Measurements from ENCODE around the gene LGALS14. TPM values are rescaled to one million over a fixed set of nuclear protein-coding genes. Genes with fewer than 3 reads are reported as not detected.
"Not testable (repeated sequence)": the region's sequence is repeated elsewhere in the genome, so short reads cannot be mapped to it uniquely, and the experiment has no call there.

The LGALS14 gene, protein sequence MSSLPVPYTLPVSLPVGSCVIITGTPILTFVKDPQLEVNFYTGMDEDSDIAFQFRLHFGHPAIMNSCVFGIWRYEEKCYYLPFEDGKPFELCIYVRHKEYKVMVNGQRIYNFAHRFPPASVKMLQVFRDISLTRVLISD
- polyA plus RNA-seq (2011; rRNA removed) (not detected in 2 replicates), polyA minus RNA-seq (2011; rRNA and poly(A)+ RNA removed) (not detected in 2 replicates)

DNA sequence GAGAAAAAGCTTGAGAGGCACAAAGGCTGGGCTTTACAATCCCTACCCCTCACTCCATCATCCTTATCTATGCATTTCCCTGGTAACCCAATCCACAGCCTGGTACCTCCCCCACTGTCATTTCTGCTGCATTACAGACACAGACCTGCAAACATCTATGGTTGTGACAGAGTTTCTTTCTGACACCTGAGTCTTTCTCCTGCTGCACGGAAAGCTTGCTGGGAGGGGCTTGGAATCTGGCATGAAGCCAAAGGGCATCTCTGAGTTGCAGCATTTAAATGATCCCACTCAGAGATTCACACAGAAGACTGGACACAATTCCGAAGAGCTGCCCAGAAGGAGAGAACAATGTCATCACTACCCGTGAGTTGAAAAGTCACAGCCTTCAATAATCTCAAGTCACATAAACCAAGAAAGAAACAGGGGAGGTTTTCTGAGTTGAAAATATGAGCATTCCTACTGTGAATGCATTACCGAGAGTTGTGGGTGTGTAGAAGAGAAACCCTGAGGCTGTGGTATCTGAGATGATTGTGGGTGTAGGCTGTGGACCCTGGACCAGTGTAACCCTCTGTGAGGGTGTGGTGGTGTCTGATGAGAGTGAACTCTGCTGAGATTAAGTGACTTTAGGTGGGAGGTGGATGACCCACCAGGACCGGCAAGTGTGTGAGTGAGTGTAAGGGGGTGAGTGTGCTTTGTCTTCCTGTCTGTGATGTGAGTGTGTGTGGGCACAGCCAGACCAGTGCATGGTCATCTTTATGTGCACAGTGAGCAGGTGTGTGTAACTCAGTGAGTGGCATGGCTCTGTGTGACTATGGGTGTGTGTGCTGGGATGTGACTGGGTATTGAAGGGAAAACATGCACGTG, at the start of gene LGALS14:
Gene LGALS14, plus strand, starts transcription at position 301 of the 864 bp plus-strand sequence. Its CDS starts 48 bp downstream, at position 349.
- H3K27me3 ChIP-seq (ENCODE audit: control insufficient read depth, insufficient read depth, low read length): no peaks in the 10 kb centered on the region
- TF ChIP-seq, protein P1, sequence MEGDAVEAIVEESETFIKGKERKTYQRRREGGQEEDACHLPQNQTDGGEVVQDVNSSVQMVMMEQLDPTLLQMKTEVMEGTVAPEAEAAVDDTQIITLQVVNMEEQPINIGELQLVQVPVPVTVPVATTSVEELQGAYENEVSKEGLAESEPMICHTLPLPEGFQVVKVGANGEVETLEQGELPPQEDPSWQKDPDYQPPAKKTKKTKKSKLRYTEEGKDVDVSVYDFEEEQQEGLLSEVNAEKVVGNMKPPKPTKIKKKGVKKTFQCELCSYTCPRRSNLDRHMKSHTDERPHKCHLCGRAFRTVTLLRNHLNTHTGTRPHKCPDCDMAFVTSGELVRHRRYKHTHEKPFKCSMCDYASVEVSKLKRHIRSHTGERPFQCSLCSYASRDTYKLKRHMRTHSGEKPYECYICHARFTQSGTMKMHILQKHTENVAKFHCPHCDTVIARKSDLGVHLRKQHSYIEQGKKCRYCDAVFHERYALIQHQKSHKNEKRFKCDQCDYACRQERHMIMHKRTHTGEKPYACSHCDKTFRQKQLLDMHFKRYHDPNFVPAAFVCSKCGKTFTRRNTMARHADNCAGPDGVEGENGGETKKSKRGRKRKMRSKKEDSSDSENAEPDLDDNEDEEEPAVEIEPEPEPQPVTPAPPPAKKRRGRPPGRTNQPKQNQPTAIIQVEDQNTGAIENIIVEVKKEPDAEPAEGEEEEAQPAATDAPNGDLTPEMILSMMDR (IDR thresholded peaks at IDR 0.05; ENCODE audit: insufficient read depth, low read depth, low read length): no peak
- POLR2A ChIA-PET: no interaction called here
- DNase-seq (ENCODE audit: low read depth): no peak
- no peak within 1 kb of the TSS for H3K4me3 ChIP-seq (ENCODE audit: low read depth, low read length)
- CTCF ChIA-PET: no interaction called here
- no peaks in the 10 kb centered on the region for H3K36me3 ChIP-seq (ENCODE audit: control insufficient read depth, insufficient read depth, low read length)

DNA sequence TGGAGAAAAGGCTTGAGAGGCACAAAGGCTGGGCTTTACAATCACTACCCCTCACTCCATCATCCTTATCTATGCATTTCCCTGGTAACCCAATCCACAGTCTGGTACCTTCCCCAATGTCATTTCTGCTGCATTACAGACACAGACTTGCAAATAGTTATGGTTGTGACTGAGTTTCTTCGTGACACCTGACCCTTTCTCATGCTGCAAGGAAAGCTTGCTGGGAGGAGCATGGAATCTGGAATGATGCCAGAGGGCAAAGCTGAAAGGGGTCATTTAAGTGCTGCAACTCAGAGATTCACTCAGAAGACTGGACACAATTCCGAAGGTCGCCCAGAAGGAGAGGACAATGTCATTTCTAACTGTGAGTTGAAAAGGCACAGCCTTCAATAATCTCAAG, 48.7 kb upstream of the LGALS14 start, which contains the start of gene LGALS16:
Gene LGALS16, plus strand, starts transcription at position 301 of the 400 bp plus-strand sequence. Its CDS starts 49 bp downstream, at position 350.
- TF ChIP-seq, protein P1 (IDR thresholded peaks at IDR 0.05; ENCODE audit: insufficient read depth, low read depth, low read length): no peak
- Histone ChIP-seq H3K27me3 (ENCODE audit: control insufficient read depth, insufficient read depth, low read length) (no peaks in the 10 kb centered on the region), H3K36me3 (ENCODE audit: control insufficient read depth, insufficient read depth, low read length) (no peaks in the 10 kb centered on the region), H3K4me3 (ENCODE audit: low read depth, low read length) (no peak within 1 kb of the TSS)
- no peak for DNase-seq (ENCODE audit: low read depth)
- ChIA-PET CTCF (no interaction called here), POLR2A (no interaction called here)

DNA sequence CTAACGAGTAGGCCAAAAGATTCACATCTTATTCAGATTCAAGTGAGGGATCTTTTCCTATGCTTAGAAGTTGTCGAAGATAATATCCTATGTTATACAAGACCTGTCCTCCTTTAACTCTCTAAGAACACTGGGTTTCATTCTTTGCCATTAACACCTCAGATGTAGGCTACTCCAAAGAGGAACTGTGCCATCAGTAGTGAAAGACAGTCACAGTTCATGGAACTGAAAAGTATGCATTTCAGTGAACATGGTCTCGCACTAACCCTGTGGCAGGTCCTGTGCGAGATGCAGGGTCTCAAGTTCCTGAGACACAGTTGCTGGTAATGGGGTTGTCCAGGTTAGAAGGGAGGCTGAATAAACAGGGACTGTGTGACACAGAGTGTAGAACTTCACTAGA, 44.5 kb upstream of the LGALS14 start:
- ChIA-PET POLR2A (no interaction called here), CTCF (no interaction called here)
- Histone ChIP-seq H3K27me3 (ENCODE audit: control insufficient read depth, insufficient read depth, low read length) (no peaks in the 10 kb centered on the region), H3K4me3 (ENCODE audit: low read depth, low read length) (no peak overlapping the region), H3K36me3 (ENCODE audit: control insufficient read depth, insufficient read depth, low read length) (no peaks in the 10 kb centered on the region)
- no peak for DNase-seq (ENCODE audit: low read depth)
- TF ChIP-seq, protein P1 (IDR thresholded peaks at IDR 0.05; ENCODE audit: insufficient read depth, low read depth, low read length): no peak

DNA sequence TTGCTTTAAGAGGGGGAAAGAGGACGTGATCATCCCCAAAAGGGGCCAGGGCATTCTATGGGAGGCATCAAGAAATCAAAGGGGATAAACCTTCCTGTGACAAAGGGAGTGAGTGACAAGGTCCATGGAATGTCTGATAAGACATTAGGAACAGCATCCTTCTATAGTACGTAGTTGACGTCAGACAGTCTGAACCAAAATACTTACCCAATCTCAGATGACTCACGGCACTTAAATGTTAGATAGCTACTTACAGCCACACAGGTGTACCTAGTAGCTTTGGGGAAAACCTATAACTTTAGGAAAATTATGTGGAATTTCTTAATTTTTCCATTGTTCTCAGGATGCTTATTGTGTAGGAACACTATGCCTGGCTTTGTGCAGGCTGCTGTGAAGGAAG, 43.6 kb upstream of the LGALS14 start:
- no peaks in the 10 kb centered on the region for H3K36me3 ChIP-seq (ENCODE audit: control insufficient read depth, insufficient read depth, low read length)
- TF ChIP-seq, protein P1 (IDR thresholded peaks at IDR 0.05; ENCODE audit: insufficient read depth, low read depth, low read length): no peak
- ChIA-PET POLR2A (no interaction called here), CTCF (no interaction called here)
- H3K4me3 ChIP-seq (ENCODE audit: low read depth, low read length): no peak overlapping the region
- no peaks in the 10 kb centered on the region for H3K27me3 ChIP-seq (ENCODE audit: control insufficient read depth, insufficient read depth, low read length)
- no peak for DNase-seq (ENCODE audit: low read depth)

DNA sequence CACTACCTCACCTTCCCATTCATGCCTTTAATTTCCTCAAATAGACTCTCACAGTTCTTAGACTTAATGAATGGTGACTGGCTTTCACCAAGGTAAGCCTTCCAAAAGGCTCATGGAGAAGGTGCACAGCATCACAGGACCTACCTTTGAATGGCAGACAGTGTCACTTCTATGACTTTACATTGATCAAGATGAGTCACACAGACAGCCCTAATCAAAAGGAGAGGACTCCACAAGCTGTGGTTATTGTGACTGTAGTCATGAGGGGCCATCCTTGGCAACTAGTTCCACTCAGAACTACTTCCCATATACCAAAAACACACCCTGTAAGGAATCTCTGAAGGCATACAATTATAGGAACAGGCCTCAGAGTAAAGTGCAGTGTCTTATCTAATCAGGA, 42.7 kb upstream of the LGALS14 start:
- Histone ChIP-seq H3K27me3 (ENCODE audit: control insufficient read depth, insufficient read depth, low read length) (no peaks in the 10 kb centered on the region), H3K36me3 (ENCODE audit: control insufficient read depth, insufficient read depth, low read length) (no peaks in the 10 kb centered on the region), H3K4me3 (ENCODE audit: low read depth, low read length) (no peak overlapping the region)
- no peak for DNase-seq (ENCODE audit: low read depth)
- TF ChIP-seq, protein P1 (IDR thresholded peaks at IDR 0.05; ENCODE audit: insufficient read depth, low read depth, low read length): no peak
- CTCF ChIA-PET: no interaction called here
- POLR2A ChIA-PET: no interaction called here

DNA sequence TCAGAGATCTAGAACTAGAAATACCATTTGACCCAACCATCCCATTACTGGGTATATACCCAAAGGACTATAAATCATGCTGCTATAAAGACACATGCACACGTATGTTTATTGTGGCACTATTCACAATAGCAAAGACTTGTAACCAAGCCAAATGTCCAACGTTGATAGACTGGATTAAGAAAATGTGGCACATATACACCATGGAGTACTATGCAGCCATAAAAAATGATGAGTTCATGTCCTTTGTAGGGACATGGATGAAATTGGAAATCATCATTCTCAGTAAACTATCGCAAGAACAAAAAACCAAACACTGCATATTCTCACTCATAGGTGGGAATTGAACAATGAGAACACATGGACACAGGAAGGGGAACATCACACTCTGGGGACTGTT, 34.4 kb upstream of the LGALS14 start:
- CTCF ChIA-PET; DNase-seq (ENCODE audit: low read depth); H3K36me3 ChIP-seq (ENCODE audit: control insufficient read depth, insufficient read depth, low read length); H3K27me3 ChIP-seq (ENCODE audit: control insufficient read depth, insufficient read depth, low read length); H3K4me3 ChIP-seq (ENCODE audit: low read depth, low read length); POLR2A ChIA-PET: not testable (repeated sequence)
